Spinal cord (tissue), 10 donors: ENCODE data around the gene ELL. TPM values are rescaled to one million over a fixed set of nuclear protein-coding genes. Genes with fewer than 3 reads are reported as not detected.

ENCODE experiments used
- DNase-seq, 6 donors: peaks; one replicate each; pipeline versions ENCODE4 v3.0.0 to v3.0.0-alpha.2; 2013 to 2015; ENCODE audit warnings: low spot score in 6 of 6, low read depth in 4 of 6
- H3K27ac ChIP-seq: one replicate; pipeline ENCODE4 v1.5.1; 2013; ENCODE audit warnings: low read depth, low read length, control low read depth
- H3K27me3 ChIP-seq: one replicate; pipeline ENCODE4 v1.6.1; 2013; ENCODE audit warnings: low read length; ENCODE audit not compliant: control insufficient read depth, insufficient read depth
- H3K36me3 ChIP-seq: one replicate; pipeline ENCODE4 v1.6.1; 2013; ENCODE audit warnings: low read length; ENCODE audit not compliant: control insufficient read depth, insufficient read depth
- H3K4me1 ChIP-seq: one replicate; pipeline ENCODE4 v1.6.1; 2013; ENCODE audit warnings: low read length; ENCODE audit not compliant: control insufficient read depth, insufficient read depth
- H3K4me3 ChIP-seq: one replicate; pipeline ENCODE4 v1.5.1; 2013; ENCODE audit warnings: low read depth, low read length, control low read depth
- H3K9me3 ChIP-seq: one replicate; pipeline ENCODE4 v1.6.1; 2013; ENCODE audit warnings: low read length; ENCODE audit not compliant: control insufficient read depth, insufficient read depth
- WGBS: methylation state at CpG from one replicate; pipeline ENCODE4 v1.1.5; 2013; ENCODE audit warnings: missing lambda C conversion rate; ENCODE audit not compliant: insufficient coverage; 5-methylcytosine and 5-hydroxymethylcytosine counted together
- polyA plus RNA-seq, 2 donors: library from polyadenylated mRNA; unstranded; fragments of 120-200 nt; gene quantifications; one replicate each; pipeline ENCODE4 v1.2.1, GENCODE V29; 2013; ENCODE audit not compliant: insufficient read length in 2 of 2
- total RNA-seq, 2 donors: library from RNA; depleted of rRNA in 1 of 2; stranded (reverse); fragments of 120-200 nt in 1 of 2; fragments of >200 nt in 1 of 2; gene quantifications; one replicate each; pipeline versions ENCODE4 v1.2.3 to v1.2.4, GENCODE V29; 2013 to 2014
- donor health status: healthy.

Gene ELL
- total and polyA plus RNA-seq, 4 donors = 7.4 to 11.6 (median 8.9) TPM

DNA sequence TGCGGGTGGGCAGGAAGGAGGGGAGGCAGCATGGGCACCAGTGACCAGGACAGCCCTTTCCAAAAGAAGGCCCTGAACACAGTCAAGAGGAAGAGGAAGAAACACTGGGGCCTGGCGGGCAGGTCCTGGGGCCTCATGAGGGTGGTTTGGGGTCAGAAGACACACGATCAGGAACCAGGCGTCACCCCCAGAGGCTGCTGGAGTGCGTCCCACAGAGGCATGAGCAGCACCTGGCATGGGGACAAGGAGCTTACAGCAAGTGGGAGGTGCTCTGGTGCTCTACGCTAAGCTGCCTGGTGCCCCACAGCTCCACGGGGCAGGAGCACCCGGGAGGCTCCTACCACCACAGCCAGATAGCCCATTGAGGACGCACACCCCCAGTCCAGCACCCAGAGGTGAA, 20.0 kb downstream of the ELL start:
- Histone ChIP-seq H3K36me3 (peaks cover 25% of the 10 kb centered on the region), H3K9me3 (no peaks in the 10 kb centered on the region), H3K4me1 (peaks cover 88% of the 10 kb centered on the region), H3K27me3 (no peaks in the 10 kb centered on the region), H3K27ac (peak overlapping the region; percentile 25), H3K4me3 (no peak overlapping the region)
- no peak for DNase-seq
- WGBS = 68% methylated on average over 5 of the region's 9 CpGs

DNA sequence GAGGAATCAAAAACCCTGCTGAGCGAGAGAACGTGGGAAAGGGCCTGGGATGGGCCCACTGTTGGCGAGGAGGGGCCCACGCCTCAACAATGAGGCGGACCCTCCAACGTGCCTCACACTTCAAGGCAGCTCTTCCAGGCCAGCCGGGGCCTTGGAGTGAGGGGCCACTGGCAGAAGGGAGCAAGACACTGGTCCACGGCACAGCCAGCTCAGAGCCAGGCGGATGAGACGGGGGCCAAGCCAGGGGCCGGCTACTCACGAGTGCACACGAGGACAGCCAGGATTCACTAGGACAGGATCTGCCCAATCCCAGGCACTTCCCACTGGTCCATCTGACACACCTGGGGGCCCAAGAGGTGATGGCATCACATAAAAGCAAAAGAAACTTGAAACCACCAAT, 20.5 kb downstream of the ELL start:
- Histone ChIP-seq H3K9me3 (no peaks in the 10 kb centered on the region), H3K36me3 (peaks cover 24% of the 10 kb centered on the region), H3K27me3 (no peaks in the 10 kb centered on the region), H3K4me3 (no peak overlapping the region), H3K27ac (peak overlapping the region; percentile 81), H3K4me1 (peaks cover 84% of the 10 kb centered on the region)
- no peak for DNase-seq
- WGBS = 75% methylated on average over 13 of the region's 13 CpGs

DNA sequence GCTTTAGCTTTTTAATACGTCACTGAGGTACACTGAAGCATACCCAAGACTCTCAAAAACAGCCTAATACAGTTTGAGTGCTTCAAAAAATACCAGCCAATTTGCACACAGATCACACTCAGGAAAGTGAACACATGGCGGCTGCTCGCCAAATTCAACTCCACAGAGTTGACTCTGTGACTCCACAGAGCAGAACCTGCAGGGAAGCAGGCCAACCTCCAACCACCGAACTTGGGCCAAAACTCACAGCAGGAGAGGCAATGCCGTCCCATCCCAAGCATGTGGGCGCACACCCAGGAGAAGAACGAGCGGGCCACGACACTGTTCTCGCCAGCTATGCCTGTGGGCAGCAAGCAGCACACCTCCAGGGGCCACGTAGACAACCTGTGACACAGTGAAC, 21.1 kb downstream of the ELL start:
- peak in 2 of 6 donors; percentile 73 to 81 for DNase-seq
- WGBS = 38% methylated on average over 11 of the region's 11 CpGs
- Histone ChIP-seq H3K9me3 (no peaks in the 10 kb centered on the region), H3K27me3 (no peaks in the 10 kb centered on the region), H3K27ac (peak overlapping the region; percentile 81), H3K36me3 (peaks cover 20% of the 10 kb centered on the region), H3K4me3 (no peak overlapping the region), H3K4me1 (peaks cover 82% of the 10 kb centered on the region)

DNA sequence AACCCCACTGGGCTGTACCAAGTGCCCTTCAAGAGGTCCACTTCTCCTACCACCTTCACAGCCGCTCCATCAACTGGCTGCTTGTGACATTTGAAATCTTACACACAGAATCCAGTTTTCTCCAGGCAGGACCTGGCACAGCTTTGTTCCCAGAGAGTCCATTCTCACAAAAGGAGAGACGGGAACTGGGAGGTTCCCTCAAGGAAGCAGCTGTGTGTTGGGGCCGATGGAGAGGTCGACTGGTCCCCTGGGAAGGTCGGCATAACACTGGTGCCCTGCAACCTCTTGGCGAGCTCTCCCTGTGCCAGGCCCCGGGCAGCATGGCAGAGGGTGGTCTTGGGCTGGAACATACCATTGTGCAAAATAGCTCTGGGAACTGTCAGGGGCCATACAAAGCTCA, 21.5 kb downstream of the ELL start:
- WGBS = 20% methylated on average over 6 of the region's 7 CpGs
- Histone ChIP-seq H3K36me3 (peaks cover 20% of the 10 kb centered on the region), H3K4me1 (peaks cover 82% of the 10 kb centered on the region), H3K27me3 (no peaks in the 10 kb centered on the region), H3K4me3 (no peak overlapping the region), H3K9me3 (no peaks in the 10 kb centered on the region), H3K27ac (peak overlapping the region; percentile 81)
- peak in 1 of 6 donors; percentile 52 for DNase-seq

DNA sequence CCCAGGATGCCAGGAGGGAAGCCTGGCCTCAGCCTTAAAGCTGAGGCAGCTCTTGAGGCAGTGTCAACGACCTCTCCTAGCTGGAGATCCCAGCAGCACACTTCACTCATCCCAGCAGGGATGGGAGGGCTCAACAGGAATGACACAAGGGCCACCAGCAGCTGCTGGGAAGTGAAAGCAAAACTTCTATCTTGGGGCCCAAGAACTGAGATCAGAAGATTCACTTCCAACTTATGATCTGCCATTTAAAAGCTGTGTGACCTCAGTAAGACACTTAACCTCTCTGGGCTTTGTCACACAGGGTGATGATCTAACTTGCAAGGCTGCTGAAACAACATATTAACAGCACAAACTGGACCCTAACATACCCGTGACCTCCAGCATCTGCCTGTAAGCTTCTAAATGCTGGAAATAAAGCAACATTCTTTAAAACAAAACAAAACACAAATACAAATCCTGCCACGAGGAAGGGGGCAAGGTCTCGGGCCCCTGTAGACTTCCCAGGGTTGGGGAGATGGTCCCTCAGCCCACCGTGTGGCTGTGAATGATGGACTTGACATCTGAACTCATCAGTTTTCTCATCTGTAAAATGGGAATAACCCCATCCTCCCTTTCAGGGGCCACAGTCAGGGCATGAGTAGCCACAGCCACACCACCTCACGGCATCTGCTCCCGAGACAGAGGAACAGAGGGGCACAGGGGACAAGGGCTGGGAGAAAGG, 22.7 kb downstream of the ELL start:
- WGBS = 66% methylated on average over 3 of the region's 7 CpGs
- DNase-seq = no peak
- peaks cover 80% of the 10 kb centered on the region for H3K4me1 ChIP-seq
- peaks cover 22% of the 10 kb centered on the region for H3K36me3 ChIP-seq
- H3K9me3 ChIP-seq = no peaks in the 10 kb centered on the region
- H3K27ac ChIP-seq = peak overlapping the region; percentile 81
- H3K27me3 ChIP-seq = no peaks in the 10 kb centered on the region
- no peak overlapping the region for H3K4me3 ChIP-seq

DNA sequence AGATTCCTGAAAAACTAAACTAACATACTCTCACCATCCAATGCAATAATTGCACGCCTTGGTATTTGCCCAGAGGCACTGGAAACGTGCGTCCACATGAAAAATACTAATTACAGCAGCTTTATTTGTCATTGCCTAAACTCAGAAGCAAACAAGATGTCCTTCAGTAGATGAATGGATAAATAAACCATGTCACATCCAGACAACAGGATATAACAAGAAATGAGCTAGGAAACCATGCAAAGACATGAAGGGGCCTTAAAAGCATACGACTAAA, 25.0 kb downstream of the ELL start:
- Histone ChIP-seq H3K36me3 (peaks cover 16% of the 10 kb centered on the region), H3K4me1 (peaks cover 64% of the 10 kb centered on the region), H3K27ac (no peak overlapping the region), H3K27me3 (no peaks in the 10 kb centered on the region), H3K4me3 (no peak overlapping the region), H3K9me3 (no peaks in the 10 kb centered on the region)
- DNase-seq = no peak
- 78% methylated on average over 4 of the region's 4 CpGs for WGBS

DNA sequence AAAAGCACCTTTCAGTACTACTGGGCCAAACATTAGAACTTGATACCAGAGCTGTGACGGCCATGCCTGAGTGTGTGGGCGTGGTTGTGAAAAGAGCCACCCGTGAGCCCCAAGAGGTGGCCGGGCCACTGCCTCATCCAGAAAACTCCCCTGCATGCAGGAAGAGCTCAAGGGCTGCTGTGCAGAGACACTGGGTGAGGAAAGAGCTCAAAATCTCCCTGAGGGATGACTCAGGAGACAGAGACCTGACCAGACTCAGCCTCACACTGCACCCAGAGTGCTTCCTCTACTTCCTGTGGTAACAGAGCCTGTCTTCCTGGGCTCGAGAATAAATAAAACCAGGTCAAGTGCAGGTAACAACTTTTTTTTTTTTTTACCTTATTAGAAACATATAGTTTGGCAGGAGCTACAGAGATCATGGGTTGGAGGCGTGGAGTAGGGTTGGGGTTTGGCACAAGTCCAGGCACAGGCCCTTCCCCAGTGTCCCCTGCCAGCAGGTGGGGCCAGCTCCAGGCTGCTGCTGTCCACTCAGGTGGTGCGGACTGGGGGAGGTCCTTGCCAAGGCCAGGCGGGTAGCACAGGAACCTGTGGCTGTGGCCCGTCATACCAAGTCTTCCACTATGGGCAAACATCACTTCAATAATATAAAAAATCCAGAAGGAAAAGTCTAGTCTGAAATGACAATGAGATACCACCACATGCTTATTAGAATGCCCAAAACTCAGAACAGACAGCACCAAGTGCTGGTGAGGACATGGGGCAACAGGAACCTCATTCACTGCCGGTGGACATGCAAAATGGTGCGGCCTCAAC, 25.5 kb downstream of the ELL start:
- Histone ChIP-seq H3K27me3 (no peaks in the 10 kb centered on the region), H3K9me3 (no peaks in the 10 kb centered on the region), H3K4me1 (peaks cover 60% of the 10 kb centered on the region), H3K4me3 (no peak overlapping the region), H3K27ac (no peak overlapping the region), H3K36me3 (peaks cover 11% of the 10 kb centered on the region)
- WGBS = 83% methylated on average over 8 of the region's 11 CpGs
- DNase-seq = no peak

DNA sequence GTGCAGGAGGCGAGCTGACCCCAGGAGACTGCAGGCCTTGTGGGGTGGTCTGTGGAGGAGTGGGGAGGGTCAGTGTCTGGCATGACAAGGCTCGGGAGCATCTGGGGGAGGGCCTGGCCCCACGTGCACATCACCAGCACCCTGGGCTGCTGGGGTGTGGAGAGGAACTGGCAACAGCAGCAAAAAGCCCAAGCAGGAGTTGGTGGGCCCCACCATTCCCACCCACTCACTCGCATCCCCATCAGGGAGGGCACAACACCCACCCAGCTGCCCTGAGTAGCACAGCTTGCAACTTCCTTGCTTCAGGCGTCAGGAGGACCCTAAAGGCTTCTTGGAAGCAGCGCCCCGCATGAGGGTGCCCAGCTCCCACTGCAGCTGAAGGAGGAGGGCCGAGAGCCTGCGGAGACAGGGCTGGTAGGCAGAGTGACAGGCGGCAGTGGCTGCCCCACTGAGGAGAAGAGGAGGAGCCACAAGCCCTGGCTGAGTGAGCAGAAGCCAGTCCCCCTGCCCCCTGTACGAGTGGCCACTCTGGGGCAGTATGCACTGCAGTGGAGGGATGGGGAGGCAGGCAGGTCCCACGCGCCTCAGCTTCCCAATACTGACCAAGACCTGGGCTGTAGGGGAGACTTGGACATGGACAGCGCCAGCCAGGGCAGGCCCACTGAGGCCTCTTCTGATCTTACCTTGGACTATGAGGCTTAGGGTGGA, 26.5 kb downstream of the ELL start:
- no peaks in the 10 kb centered on the region for H3K9me3 ChIP-seq
- no peak for DNase-seq
- H3K36me3 ChIP-seq = peaks cover 9% of the 10 kb centered on the region
- no peak overlapping the region for H3K27ac ChIP-seq
- WGBS = 58% methylated on average over 12 of the region's 14 CpGs
- H3K4me1 ChIP-seq = peaks cover 50% of the 10 kb centered on the region
- no peak overlapping the region for H3K4me3 ChIP-seq
- H3K27me3 ChIP-seq = no peaks in the 10 kb centered on the region

DNA sequence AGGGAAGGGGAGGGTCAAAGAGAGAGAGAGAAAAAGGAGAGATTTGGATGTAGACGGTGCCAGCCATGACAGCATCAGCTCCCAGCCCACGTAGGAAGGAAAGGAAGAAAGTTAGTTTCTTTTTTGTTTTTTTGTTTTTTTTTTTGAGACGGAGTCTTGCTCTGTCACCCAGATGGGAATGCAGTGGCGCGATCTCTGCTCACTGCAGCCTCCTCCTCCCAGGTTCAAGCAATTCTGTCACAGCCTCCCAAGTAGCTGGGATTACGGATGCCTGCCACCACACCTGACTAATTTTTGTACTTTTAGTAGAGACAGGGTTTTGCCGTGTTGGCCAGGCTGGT, 27.6 kb downstream of the ELL start:
- H3K9me3 ChIP-seq = no peaks in the 10 kb centered on the region
- H3K27ac ChIP-seq = no peak overlapping the region
- no peak overlapping the region for H3K4me3 ChIP-seq
- peaks cover 15% of the 10 kb centered on the region for H3K36me3 ChIP-seq
- WGBS = 50% methylated on average over 3 of the region's 7 CpGs
- no peak for DNase-seq
- peaks cover 45% of the 10 kb centered on the region for H3K4me1 ChIP-seq
- H3K27me3 ChIP-seq = no peaks in the 10 kb centered on the region
